Measurements from ENCODE around the gene ATP1B2.
A peak's percentile ranks its signal among the peaks of the same experiment; 100 is the strongest.

Gene ATP1B2

DNA sequence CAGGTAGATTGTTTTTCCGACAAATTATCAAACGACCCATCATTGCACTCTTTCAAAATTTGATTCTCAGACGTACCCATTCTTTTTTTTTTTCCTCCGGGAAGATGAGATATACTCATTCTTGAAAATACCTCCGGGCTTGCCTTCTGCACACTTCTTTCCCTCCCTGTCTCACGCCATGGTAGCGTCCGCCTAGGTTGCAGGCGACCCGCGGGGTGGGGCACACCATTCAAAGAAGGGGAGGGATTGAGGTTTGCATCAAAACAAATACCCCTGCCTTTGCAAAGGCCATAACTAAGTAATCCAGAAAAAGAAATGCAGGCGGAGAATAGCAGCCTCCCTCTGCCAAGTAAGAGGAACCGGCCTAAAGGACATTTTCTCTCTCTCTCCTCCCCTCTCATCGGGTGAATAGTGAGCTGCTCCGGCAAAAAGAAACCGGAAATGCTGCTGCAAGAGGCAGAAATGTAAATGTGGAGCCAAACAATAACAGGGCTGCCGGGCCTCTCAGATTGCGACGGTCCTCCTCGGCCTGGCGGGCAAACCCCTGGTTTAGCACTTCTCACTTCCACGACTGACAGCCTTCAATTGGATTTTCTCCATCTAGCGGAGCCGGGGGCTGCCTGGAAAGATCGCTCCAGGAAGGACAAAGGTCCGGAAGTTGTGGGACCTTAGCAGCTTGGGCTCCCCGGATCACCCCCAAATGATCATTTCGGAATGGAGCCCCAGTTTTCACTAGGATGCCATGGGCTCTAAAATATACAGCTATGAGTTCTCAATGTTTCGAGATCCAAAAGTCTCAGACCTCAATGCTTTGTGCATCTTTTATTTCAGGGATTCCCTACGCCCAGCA is 35.7 kb downstream of the ATP1B2 start:
- DNase-seq, result peak; percentile 92

DNA sequence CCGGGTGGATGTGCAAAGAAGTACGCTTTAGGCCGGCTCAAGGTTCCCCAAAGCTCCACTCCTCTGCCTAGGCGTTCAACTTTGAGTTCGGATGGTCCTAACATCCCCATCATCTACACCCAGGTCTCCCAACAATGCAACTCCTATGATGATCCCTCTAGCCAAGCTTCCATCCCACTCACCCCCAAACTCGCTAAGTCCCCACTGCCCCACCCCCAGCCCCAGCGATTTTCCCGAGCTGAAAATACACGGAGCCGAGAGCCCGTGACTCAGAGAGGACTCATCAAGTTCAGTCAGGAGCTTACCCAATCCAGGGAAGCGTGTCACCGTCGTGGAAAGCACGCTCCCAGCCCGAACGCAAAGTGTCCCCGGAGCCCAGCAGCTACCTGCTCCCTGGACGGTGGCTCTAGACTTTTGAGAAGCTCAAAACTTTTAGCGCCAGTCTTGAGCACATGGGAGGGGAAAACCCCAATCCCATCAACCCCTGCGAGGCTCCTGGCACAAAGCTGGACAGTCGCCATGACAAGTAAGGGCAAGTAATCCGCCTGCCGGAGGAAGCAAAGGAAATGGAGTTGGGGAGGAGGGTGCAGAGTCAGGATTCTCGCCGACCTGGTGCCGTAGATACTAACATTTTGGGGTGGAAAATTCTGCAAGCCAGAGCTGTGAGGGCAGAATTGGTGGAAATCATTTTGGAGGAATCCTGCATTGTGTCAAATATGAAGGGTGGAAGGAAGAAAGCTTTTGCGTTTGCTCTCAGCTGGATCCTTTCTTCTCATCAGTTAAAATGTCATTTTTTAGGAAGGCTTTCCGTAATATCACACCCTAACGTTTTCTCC is 36.6 kb downstream of the ATP1B2 start, which contains the start of gene TP53:
Gene TP53, minus strand, starts transcription at position 419 of the 836 bp plus-strand sequence. CDS start 10,896 bp downstream, outside the sequence.
- DNase-seq, result peak; percentile 91

DNA sequence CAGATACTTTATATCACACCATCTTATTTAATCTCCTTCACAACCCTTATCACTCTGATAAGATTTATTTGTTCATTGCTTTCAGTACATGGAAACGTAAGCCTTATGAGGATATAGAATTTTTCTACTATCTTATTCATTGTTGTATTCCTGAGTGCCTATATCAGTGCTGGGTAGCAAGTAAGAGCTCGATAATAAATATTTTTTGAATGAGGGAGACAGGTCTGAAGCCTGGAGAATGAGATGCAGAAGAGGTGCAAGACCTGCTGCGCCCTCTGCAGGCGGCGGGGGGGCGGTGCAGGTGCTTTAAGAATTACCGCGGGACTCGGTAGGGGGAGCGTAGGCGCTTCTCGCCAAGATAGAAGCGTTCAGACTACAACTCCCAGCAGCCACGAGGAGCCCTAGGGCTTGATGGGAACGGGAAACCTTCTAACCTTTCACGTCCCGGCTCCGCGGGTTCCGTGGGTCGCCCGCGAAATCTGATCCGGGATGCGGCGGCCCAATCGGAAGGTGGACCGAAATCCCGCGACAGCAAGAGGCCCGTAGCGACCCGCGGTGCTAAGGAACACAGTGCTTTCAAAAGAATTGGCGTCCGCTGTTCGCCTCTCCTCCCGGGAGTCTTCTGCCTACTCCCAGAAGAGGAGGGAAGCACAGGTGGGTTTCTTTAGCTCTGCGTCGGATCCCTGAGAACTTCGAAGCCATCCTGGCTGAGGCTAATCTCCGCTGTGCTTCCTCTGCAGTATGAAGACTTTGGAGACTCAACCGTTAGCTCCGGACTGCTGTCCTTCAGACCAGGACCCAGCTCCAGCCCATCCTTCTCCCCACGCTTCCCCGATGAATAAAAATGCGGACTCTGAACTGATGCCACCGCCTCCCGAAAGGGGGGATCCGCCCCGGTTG is 37.4 kb downstream of the ATP1B2 start, which contains the start of gene WRAP53:
Gene WRAP53, plus strand, starts transcription at position 570 of the 900 bp plus-strand sequence. Its CDS starts 172 bp downstream, at position 742.
- peak; percentile 98 for DNase-seq

DNA sequence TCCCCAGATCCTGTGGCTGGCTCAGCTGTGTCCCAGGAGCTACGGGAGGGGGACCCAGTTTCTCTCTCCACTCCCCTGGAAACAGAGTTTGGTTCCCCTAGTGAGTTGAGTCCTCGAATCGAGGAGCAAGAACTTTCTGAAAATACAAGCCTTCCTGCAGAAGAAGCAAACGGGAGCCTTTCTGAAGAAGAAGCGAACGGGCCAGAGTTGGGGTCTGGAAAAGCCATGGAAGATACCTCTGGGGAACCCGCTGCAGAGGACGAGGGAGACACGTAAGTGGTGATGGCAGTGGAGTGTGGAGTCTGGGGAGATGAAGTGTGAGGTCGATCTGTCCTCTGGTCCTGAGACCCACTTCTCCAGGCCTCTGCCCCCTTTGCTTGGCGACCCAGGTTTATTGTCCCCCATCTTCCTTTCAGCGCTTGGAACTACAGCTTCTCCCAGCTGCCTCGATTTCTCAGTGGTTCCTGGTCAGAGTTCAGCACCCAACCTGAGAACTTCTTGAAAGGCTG is 38.1 kb downstream of the ATP1B2 start:
- DNase-seq, result no peak

DNA sequence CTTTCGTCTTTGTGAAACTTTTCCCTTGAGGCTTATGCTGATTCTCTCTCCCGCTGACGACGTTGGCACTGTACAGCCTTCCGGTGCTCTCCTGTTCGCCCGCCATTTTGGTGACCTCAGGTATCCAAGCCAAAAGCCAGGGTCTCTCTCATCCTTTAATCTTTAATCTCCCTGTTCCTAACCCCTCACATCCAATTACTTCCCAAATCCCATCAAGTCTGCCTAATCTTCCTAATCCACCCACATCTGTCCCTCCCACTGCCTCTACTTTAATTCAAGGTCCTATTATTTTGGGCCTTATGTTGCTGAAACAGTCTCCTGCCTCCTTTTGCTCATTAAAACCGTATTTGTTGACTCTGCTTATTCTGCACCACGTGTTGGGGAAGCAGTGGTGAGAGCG is 44.9 kb downstream of the ATP1B2 start:
- DNase-seq, result no peak

DNA sequence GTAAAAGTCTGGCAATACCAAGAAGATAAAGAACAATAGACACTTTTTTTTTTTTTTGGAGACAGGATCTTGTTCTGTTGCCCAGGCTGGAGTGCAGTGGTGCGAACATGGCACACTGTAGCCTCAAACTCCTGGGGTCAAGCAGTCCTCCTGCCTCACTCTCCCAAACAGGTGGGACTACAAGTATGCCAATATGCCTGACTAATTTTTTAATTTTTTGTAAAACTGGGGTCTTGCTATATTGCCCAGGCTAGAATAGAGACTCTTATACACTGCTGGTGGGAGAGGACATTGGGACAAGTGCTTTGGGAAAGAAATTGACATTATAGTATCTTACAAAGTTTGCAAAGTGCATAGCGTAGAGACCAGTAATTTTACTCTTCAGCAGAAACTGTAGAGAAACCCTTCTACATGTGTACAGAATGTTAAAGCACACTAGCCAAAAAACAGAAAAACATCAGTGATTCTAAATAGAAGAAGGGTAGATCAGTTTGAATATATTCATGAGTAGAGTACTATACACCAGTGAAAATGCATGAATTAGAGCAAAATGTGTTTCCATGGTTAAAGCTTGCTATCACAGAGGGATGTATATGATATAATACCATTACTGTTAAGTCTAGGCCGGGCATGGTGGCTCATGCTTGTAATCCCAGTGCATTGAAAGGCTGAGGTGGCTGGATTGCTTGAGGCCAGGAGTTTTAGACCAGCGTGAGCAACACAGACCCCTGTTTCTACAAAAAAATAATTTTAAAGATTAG is 47.3 kb downstream of the ATP1B2 start:
- DNase-seq, result no peak

DNA sequence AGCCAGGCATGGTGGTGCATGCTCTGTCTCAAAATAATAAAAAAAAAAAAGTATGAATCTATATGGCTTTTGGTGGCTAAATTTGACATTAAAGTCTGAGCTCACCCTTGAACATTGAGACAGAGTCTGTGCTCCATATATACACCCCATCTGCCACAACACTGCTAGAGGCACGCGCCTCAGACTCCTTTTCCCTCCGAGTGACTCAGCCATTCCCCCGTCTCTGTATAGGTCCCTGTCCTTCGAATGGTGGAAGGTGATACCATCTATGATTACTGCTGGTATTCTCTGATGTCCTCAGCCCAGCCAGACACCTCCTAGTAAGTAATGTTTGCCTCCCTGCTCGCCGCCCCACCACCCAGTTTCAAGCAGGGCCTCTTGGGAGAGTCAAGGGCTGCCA is 49.8 kb downstream of the ATP1B2 start:
- no peak for DNase-seq

DNA sequence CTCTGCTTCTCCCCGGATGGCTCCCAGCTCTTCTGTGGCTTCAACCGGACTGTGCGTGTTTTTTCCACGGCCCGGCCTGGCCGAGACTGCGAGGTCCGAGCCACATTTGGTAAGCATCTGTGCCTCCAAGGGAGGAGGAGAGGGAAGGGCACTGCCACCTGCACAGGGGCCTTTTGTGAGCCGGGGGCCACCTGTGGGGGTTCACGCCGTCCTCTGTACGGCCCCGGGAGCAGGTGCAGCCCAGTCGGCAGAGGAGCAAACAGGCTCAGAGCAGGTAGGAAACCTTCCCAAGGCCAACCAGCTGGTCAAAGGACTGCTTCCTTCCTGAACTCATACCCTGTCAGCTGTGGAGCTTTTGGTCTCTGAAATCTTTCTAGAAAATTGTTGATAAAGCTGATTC is 51.0 kb downstream of the ATP1B2 start:
- DNase-seq, result no peak

DNA sequence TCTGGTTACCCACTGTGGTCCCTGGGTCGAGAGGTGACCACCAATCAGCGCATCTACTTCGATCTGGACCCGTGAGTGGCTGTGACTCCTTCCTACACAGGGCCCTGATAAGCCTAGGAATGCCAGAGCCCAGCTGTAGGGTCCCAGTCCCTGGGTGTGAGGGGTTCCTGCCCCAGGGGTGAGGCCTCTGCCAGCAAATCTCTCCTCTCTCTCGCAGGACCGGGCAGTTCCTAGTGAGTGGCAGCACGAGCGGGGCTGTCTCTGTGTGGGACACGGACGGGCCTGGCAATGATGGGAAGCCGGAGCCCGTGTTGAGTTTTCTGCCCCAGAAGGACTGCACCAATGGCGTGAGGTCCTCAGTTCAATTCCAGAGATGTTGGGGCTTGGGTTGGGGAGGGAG is 52.0 kb downstream of the ATP1B2 start:
- no peak for DNase-seq

DNA sequence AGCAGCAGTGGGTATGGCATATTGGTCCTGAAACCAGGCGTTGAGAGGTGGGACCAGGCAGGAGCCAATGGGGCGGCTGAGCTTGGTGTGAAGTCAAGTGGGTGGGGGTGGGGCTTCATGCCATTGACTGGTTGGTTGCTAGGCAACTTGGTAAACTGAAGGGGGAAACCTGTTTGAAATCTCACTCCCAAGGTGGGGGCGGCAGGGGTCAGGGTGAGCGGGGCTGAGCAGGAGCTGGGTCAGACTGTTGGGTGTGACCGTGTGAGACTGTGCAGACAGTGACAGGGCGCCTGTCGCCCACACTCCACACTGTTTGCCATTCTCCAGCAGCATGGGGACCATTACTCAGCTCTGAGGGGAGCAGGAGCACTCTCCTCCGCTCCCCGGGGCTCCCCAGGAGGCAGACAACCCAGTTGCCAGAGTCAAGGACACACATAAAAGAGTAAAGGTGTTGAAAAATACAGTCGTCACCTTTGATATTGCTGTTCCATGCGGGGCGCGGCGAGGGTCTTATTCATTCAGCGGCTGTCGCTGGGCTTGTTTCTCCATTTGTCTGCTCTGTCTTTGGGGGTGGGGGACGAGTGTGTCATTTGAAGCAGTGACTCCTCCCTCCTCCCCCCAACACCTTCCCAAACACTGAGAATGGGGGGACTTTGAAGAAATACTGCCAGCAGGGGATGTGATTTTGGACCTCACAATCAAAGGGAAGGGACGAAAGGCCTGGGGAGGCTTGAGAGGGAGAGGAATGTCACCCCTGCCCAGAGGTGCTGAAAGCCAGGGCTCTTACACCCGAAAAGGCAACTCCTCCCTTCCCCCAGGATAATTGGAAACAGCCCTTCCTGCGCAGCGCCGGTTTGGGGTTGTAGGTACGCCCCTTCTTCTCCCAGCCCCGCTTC is 53.1 kb downstream of the ATP1B2 start:
- DNase-seq, result no peak

DNA sequence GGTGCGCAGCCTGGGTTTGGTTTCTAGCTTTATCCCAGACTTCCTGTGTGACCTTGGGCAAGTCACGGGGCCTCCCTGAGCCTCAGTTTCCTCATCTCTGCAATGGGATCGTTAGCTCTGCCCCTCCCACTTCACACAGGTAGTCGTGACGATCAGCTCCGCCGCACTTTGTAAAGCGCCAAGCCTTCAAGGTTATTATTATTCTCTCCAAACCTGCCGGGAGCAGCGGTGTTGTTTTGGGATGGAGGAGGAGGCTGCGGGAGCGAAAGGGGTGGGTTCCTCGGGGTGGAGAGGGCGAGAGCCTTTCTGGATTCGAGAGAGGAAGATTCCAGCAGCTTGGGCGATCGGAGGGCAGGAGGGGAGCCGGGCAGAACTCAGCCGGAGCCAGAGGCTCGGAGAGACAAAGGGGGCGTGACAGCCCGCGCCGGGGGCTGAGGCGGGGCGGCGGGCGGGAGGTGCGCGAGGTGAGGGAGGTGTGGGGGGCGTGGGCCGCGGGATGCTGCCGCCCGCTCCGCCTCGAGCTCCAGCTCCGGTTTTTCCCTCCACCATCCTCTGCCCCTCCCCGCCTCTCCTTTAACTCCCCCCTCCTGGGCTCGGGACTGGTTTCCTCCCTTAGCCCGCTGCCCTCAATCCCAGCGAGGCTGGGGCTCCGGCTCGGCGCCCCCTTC is 54.0 kb downstream of the ATP1B2 start, which contains the start of gene EFNB3:
Gene EFNB3, plus strand, starts transcription at position 602 of the 668 bp plus-strand sequence. CDS start 397 bp downstream, outside the sequence.
- DNase-seq, result no peak

DNA sequence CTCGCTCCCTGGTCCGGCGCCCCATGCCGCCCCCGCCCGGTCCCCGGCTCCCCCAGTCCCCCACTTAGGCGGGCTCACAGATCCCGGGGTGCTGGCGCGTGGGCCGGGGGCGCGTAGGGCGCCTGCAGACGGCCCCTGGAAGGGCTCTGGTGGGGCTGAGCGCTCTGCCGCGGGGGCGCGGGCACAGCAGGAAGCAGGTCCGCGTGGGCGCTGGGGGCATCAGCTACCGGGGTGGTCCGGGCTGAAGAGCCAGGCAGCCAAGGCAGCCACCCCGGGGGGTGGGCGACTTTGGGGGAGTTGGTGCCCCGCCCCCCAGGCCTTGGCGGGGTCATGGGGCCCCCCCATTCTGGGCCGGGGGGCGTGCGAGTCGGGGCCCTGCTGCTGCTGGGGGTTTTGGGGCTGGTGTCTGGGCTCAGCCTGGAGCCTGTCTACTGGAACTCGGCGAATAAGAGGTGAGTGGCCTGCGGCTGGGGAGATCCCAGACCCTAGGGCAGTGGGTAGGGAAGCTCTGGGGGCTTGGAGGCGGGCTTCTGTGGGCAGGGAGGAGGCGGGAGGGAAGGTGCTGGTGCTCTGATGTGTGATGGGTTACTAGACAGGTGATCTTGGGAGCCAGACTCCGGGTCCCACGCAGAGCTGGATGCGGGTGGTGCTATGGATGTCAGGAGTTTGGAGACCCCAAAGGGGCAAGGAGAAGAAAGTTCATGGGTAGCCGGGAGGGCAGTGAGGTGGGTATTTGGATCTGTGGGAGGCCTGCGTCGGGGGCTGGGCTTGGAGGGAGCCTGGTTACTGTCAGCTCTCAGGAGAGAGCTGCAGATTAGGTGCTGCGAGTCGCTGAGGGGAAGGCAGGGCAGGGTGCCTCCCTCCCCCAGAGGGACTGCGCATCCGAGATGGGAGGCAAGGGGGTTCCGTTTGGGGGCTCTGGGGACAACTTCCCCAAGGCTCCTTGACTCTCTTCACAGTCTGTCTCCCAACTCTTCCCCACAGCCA is 54.8 kb downstream of the ATP1B2 start:
- DNase-seq, result no peak

DNA sequence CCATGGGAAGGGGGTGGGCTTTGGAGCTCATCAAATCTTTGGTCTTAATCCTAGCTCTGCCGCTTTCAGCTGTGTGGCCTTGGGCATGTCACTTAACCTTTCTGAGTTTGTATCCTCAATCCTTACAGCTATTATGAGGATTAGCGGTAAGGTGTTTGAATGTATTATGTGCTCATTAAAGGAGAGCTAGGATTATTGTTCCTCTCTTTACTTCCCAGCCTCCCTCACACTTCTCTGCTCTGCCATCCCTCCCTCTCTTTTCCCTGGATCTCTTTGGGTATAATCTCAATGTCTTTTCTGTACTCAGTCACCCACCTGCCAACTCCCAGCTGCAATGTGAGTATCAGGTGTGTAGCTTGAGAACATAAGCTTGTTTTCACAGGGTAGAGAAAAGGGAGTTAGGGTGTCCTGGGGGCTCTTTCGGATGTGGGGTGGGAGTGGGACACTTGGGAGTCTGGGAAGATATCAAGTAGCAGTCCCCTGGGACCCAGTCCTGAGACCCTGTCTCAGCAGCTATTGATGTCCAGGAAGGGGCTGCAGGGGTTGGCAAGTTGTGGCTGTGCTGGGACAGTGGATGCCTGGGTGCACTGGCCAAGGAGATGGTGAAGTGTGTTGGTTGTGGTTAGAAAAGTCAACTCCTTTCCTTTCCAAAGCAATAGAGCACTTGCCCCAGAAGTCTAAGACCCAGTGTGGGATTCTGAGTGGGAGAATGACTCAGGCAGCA is 56.1 kb downstream of the ATP1B2 start:
- DNase-seq, result no peak
